Measurements from ENCODE around the gene MAP6D1.

DNA sequence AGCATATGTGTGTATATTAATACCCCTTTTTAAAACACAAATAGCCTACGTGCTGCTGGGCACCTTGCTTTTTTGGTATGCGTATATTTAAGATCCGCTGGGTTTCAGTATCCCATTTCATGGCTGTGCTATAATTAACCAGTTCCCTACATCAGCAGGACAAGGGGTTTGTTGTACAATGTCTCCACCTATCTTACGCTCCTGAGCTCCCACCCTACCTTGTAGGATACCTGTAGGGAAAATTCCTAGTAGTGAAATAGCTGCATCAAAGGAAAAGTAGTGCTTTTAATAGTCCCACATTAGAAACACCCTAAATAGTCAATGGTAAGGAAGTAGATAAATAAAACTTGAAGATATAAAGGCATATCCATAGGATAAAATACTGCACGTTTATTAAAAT lies 1.4 kb downstream of the MAP6D1 start:
- no peak for TF ChIP-seq POLR2AphosphoS5 (IDR thresholded peaks at IDR 0.05; ENCODE audit: borderline replicate concordance, low read depth, low read length)
- no peak for TF ChIP-seq EZH2 (IDR thresholded peaks at IDR 0.05)

Data from SK-N-MC (cell line).